HepG2 (cell line): ENCODE data around the gene CHKA. TPM values are rescaled to one million over a fixed set of nuclear protein-coding genes. Genes with fewer than 3 reads are reported as not detected.
A peak's percentile ranks its signal among the peaks of the same experiment; 100 is the strongest.

Source experiments
- ARNT2 ChIP-seq: sonication (generic); formaldehyde crosslinking; IDR thresholded peaks from 2 replicates; pipeline ENCODE4 v1.8.0; 2022; ENCODE audit warnings: mild to moderate bottlenecking, low read depth, missing genetic modification reagents, moderate library complexity
- CC2D1A ChIP-seq: sonication (generic); formaldehyde crosslinking; IDR thresholded peaks from 2 replicates; pipeline ENCODE4 v1.8.1; 2023; ENCODE audit warnings: mild to moderate bottlenecking, missing genetic modification reagents
- MED8 ChIP-seq: sonication (generic); formaldehyde crosslinking; IDR thresholded peaks from 2 replicates; pipeline ENCODE4 v1.8.1; 2023; ENCODE audit warnings: mild to moderate bottlenecking, missing genetic modification reagents; ENCODE audit not compliant: insufficient replicate concordance
- NFE2L2 ChIP-seq: fragments of 150-350 bp; IDR thresholded peaks from 2 replicates; pipeline ENCODE4 v1.6.1; 2014; ENCODE audit warnings: low read length
- NR2F1 ChIP-seq, 2 experiments: fragments of 450-650 bp in 1 of 2; formaldehyde crosslinking in 1 of 2; IDR thresholded peaks; 2 replicates each; pipeline versions ENCODE4 v1.5.0 to v1.6.1; 2016 to 2020; ENCODE audit warnings: mild to moderate bottlenecking in 1 of 2, missing compliant biosample characterization in 1 of 2, missing genetic modification reagents in 1 of 2, moderate library complexity in 1 of 2
- PBX3 ChIP-seq: sonication (generic); formaldehyde crosslinking; IDR thresholded peaks from 2 replicates; pipeline ENCODE4 v1.8.1; 2023; ENCODE audit warnings: missing genetic modification reagents, inconsistent platforms, borderline replicate concordance
- SAP130 ChIP-seq: IDR thresholded peaks from 2 replicates; pipeline ENCODE4 v1.6.1; 2016; ENCODE audit warnings: low read depth
- ZNF235 ChIP-seq: sonication (generic); formaldehyde crosslinking; IDR thresholded peaks from 2 replicates; pipeline ENCODE4 v1.8.1; 2023; ENCODE audit warnings: mild to moderate bottlenecking, missing genetic modification reagents, borderline replicate concordance
- ZNF253 ChIP-seq: sonication (generic); formaldehyde crosslinking; IDR thresholded peaks from 2 replicates; pipeline ENCODE4 v1.8.0; 2022; ENCODE audit warnings: mild to moderate bottlenecking, missing genetic modification reagents, borderline replicate concordance
- ZNF354B ChIP-seq: sonication (generic); formaldehyde crosslinking; IDR thresholded peaks from 2 replicates; pipeline ENCODE4 v1.8.0; 2022; ENCODE audit warnings: mild to moderate bottlenecking, missing genetic modification reagents
- ZNF646 ChIP-seq: sonication (generic); formaldehyde crosslinking; IDR thresholded peaks from 2 replicates; pipeline ENCODE4 v1.9.0; 2021; ENCODE audit warnings: mild to moderate bottlenecking, missing genetic modification reagents
- ZNF883 ChIP-seq: sonication (generic); formaldehyde crosslinking; IDR thresholded peaks from 2 replicates; pipeline ENCODE4 v1.5.1; 2020; ENCODE audit warnings: mild to moderate bottlenecking, missing genetic modification reagents; ENCODE audit errors: not compliant biosample characterization
- polyA plus RNA-seq, 8 experiments: library from polyadenylated mRNA; depleted of rRNA in 3 of 8; stranded (reverse) in 7 of 8; unstranded in 1 of 8; fragments of >200 nt; fragmentation: Illumina TruSeq in 4 of 8; extraction: Trizol in 4 of 8; gene quantifications; 2 replicates each; pipeline versions ENCODE4 v1.2.1 to v1.2.3, GENCODE V29; 2011 to 2016; ENCODE audit warnings: low read depth in 4 of 8, missing spikeins in 1 of 8, mixed read lengths in 1 of 8; ENCODE audit not compliant: insufficient read depth in 1 of 8
- total RNA-seq, 5 experiments: library from RNA; depleted of rRNA; stranded (reverse); fragments of >200 nt; fragmentation: Illumina TruSeq; extraction: Trizol; gene quantifications; 2 replicates each; pipeline ENCODE4 v1.2.3, GENCODE V29; 2016; ENCODE audit warnings: low read depth in 1 of 5
- TF ChIP-seq, protein P1 (sequence below): sonication (generic); formaldehyde crosslinking; IDR thresholded peaks from 2 replicates; pipeline ENCODE4 v1.5.1; 2020; ENCODE audit warnings: mild to moderate bottlenecking, missing genetic modification reagents, moderate library complexity
- TF ChIP-seq, protein P2 (sequence below): sonication (generic); formaldehyde crosslinking; IDR thresholded peaks from 2 replicates; pipeline ENCODE4 v1.4.0; 2020; ENCODE audit warnings: missing genetic modification reagents

Gene CHKA
- total and polyA plus RNA-seq, 2 of the 13 experiments (the other 11 are each of a cell fraction or from before 2014, with no cell fraction given), result 71.6 to 92.7 TPM

DNA sequence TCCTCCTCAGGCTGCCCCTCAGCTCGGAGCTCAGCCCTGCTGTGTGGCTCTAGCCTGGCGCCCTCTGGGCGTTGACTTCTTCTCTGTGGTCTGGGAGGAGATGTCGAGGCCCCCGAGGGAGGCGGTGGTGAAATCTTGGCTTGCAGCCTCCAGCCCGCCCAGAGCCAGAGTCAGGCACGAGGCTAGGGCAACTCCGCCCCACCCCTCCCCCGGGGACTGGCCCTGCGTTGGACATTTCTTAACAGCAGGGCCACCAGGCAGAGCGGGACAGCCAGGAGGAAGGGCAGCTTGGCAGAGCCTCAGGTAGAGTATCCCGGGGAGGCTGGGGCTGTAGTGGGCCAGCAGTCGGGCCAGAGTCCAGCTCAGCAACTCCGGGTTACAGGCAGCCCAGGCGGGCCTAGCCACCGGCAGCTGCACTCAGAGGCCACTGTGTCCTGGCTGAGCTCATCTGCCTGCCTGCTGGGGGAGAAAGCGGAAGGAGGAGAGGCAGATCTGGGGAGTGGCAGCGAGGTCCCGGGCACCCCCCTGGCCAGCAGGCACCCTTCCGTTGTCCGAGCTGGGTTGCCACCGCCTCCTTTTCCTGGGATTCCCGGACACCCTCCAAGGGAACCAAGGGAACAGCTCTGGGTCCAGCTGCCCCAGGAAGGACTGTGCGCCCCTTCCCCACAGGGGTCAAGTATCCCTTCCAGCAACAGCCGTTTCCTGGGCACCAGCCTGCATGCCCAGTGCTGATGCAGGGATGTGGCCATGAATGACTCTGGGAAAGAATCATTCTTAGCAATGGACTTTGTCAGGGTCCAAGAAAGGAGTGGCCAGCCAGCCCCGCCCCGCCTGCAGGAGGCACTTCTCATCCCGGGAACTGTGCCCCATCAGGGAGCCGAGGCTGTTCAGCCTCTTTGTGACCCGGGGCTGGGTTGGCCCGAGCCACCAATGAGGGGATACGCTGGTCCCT is 110.8 kb downstream of the CHKA start, which contains the start of gene ALDH3B1 (continued):
- TF ChIP-seq NR2F1 (CRISPR knock-in tag; IDR thresholded peaks at IDR 0.05), result no peak
- no peak for TF ChIP-seq ZNF253 (CRISPR knock-in tag)
- TF ChIP-seq SAP130 (CRISPR knock-in tag), result peak; percentile 34
- TF ChIP-seq ZNF235, result no peak
- TF ChIP-seq ZNF646, result no peak
- TF ChIP-seq NFE2L2, result no peak
- TF ChIP-seq PBX3 (CRISPR knock-in tag), result no peak
- TF ChIP-seq, protein P1, sequence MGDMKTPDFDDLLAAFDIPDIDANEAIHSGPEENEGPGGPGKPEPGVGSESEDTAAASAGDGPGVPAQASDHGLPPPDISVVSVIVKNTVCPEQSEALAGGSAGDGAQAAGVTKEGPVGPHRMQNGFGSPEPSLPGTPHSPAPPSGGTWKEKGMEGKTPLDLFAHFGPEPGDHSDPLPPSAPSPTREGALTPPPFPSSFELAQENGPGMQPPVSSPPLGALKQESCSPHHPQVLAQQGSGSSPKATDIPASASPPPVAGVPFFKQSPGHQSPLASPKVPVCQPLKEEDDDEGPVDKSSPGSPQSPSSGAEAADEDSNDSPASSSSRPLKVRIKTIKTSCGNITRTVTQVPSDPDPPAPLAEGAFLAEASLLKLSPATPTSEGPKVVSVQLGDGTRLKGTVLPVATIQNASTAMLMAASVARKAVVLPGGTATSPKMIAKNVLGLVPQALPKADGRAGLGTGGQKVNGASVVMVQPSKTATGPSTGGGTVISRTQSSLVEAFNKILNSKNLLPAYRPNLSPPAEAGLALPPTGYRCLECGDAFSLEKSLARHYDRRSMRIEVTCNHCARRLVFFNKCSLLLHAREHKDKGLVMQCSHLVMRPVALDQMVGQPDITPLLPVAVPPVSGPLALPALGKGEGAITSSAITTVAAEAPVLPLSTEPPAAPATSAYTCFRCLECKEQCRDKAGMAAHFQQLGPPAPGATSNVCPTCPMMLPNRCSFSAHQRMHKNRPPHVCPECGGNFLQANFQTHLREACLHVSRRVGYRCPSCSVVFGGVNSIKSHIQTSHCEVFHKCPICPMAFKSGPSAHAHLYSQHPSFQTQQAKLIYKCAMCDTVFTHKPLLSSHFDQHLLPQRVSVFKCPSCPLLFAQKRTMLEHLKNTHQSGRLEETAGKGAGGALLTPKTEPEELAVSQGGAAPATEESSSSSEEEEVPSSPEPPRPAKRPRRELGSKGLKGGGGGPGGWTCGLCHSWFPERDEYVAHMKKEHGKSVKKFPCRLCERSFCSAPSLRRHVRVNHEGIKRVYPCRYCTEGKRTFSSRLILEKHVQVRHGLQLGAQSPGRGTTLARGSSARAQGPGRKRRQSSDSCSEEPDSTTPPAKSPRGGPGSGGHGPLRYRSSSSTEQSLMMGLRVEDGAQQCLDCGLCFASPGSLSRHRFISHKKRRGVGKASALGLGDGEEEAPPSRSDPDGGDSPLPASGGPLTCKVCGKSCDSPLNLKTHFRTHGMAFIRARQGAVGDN (CRISPR knock-in tag), result peak; percentile 97
- peak; percentile 53 for TF ChIP-seq MED8 (CRISPR knock-in tag)
- peak; percentile 38 for TF ChIP-seq ZNF883 (CRISPR knock-in tag)
- TF ChIP-seq CC2D1A (CRISPR knock-in tag), result no peak
- TF ChIP-seq ARNT2 (CRISPR knock-in tag), result peak; percentile 44; the same call in 1 of the 2 replicates
- TF ChIP-seq, protein P2, sequence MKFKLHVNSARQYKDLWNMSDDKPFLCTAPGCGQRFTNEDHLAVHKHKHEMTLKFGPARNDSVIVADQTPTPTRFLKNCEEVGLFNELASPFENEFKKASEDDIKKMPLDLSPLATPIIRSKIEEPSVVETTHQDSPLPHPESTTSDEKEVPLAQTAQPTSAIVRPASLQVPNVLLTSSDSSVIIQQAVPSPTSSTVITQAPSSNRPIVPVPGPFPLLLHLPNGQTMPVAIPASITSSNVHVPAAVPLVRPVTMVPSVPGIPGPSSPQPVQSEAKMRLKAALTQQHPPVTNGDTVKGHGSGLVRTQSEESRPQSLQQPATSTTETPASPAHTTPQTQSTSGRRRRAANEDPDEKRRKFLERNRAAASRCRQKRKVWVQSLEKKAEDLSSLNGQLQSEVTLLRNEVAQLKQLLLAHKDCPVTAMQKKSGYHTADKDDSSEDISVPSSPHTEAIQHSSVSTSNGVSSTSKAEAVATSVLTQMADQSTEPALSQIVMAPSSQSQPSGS (CRISPR knock-in tag), result no peak
- TF ChIP-seq ZNF354B (CRISPR knock-in tag), result no peak
